Suprapubic skin (tissue), 4 donors: ENCODE data around the gene CERS4. TPM values are rescaled to one million over a fixed set of nuclear protein-coding genes. Genes with fewer than 3 reads are reported as not detected.

ENCODE experiments used
- DNase-seq, 2 donors: peaks; one replicate each; pipeline ENCODE4 v3.0.0-alpha.2; 2019; ENCODE audit warnings: low spot score in 2 of 2
- H3K27ac ChIP-seq: fragments of 200-600 bp; sonication (generic); one replicate; pipeline ENCODE4 v1.5.1; 2019
- H3K27me3 ChIP-seq: fragments of 200-600 bp; sonication (generic); one replicate; pipeline ENCODE4 v1.5.1; 2019
- H3K36me3 ChIP-seq: fragments of 200-600 bp; sonication (generic); one replicate; pipeline ENCODE4 v1.5.1; 2019
- H3K4me1 ChIP-seq: fragments of 200-600 bp; sonication (generic); one replicate; pipeline ENCODE4 v1.5.1; 2019
- H3K4me3 ChIP-seq: fragments of 200-600 bp; sonication (generic); one replicate; pipeline ENCODE4 v1.5.1; 2019; ENCODE audit warnings: mild to moderate bottlenecking
- H3K9me3 ChIP-seq: fragments of 200-600 bp; sonication (generic); one replicate; pipeline ENCODE4 v1.5.1; 2019
- EP300 ChIP-seq: sonication (generic); formaldehyde crosslinking; IDR thresholded peaks from one replicate; pipeline ENCODE4 v1.6.1; 2017; ENCODE audit warnings: antibody characterized with exemption
- POLR2A ChIP-seq, 2 donors: fragments of 450-650 bp; IDR thresholded peaks; one replicate each; pipeline ENCODE4 v1.6.1; 2017; ENCODE audit warnings: antibody characterized with exemption in 2 of 2, mild to moderate bottlenecking in 2 of 2, moderate library complexity in 2 of 2
- POLR2AphosphoS5 ChIP-seq, 3 donors: sonication (generic); formaldehyde crosslinking; IDR thresholded peaks; one replicate each; pipeline ENCODE4 v1.6.1; 2017; ENCODE audit warnings: antibody characterized with exemption in 3 of 3
- WGBS: methylation state at CpG from one replicate; pipeline ENCODE4 v1.1.5; 2018; 5-methylcytosine and 5-hydroxymethylcytosine counted together
- total RNA-seq, 4 donors: library from RNA; depleted of rRNA; stranded (reverse); fragments of >200 nt; gene quantifications; one replicate each; pipeline ENCODE4 v1.1.0, GENCODE V29; 2016
- TF ChIP-seq, protein P1 (sequence below), 2 donors: fragments of 200-600 bp in 1 of 2; fragments of 450-650 bp in 1 of 2; sonication (generic) in 1 of 2; IDR thresholded peaks; one replicate each; pipeline ENCODE4 v1.5.1; 2016 to 2019; ENCODE audit warnings: antibody characterized with exemption in 2 of 2, mild to moderate bottlenecking in 1 of 2, moderate library complexity in 1 of 2

The CERS4 gene
- total RNA-seq, 4 donors from 2014 or later, result 84.6 to 132 (median 118) TPM

DNA sequence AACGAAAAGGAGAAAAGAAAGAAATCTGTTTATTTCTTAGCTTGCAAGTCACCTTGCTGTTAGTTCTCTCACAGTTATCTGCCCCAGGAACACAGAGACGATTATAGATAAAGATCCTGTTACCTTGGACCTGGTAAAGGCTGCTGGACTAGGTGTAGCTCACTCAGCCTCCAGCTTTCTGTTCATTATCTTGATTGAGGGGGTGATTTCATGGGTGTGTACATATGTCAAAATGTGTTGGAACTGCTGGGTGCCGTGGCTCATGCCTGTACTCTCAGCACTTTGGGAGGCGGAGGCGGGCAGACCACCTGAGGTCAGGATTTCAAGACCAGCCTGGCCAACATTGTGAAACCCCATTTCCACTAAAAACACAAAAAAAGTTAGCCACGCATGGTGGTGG, 27.9 kb downstream of the CERS4 start:
- Histone ChIP-seq H3K27ac (peak overlapping the region; percentile 76), H3K9me3 (no peaks in the 10 kb centered on the region), H3K4me1 (peaks cover 42% of the 10 kb centered on the region), H3K27me3 (no peaks in the 10 kb centered on the region), H3K36me3 (no peaks in the 10 kb centered on the region), H3K4me3 (no peak overlapping the region)
- 57% methylated on average over 6 of the region's 6 CpGs for WGBS
- no peak for DNase-seq
- TF ChIP-seq, protein P1, sequence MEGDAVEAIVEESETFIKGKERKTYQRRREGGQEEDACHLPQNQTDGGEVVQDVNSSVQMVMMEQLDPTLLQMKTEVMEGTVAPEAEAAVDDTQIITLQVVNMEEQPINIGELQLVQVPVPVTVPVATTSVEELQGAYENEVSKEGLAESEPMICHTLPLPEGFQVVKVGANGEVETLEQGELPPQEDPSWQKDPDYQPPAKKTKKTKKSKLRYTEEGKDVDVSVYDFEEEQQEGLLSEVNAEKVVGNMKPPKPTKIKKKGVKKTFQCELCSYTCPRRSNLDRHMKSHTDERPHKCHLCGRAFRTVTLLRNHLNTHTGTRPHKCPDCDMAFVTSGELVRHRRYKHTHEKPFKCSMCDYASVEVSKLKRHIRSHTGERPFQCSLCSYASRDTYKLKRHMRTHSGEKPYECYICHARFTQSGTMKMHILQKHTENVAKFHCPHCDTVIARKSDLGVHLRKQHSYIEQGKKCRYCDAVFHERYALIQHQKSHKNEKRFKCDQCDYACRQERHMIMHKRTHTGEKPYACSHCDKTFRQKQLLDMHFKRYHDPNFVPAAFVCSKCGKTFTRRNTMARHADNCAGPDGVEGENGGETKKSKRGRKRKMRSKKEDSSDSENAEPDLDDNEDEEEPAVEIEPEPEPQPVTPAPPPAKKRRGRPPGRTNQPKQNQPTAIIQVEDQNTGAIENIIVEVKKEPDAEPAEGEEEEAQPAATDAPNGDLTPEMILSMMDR (IDR thresholded peaks at IDR 0.05), result no peak
- TF ChIP-seq POLR2AphosphoS5 (IDR thresholded peaks at IDR 0.05) (no peak), EP300 (no peak), POLR2A (IDR thresholded peaks at IDR 0.05) (no peak)

DNA sequence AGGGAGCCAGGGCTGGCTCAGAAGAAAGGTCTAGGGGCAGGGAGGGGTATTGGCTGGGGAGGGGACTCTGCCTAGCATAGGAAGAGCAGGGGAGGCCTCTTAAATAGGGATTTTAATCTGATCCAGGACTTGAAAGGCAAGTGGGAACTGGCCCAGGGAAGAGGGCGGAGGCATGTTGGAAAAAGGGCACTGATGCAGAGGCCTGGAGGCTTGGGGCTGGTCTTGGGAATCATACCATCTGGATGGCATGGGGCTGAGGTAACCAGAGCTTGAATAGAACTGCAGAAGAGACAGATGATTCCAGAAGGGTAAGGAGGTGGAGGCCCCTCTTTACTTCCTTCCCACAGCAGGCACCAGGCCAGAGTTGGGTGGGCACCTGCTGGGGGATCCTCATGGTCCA, 29.1 kb downstream of the CERS4 start:
- H3K4me3 ChIP-seq, result no peak overlapping the region
- no peaks in the 10 kb centered on the region for H3K27me3 ChIP-seq
- DNase-seq, result no peak
- H3K36me3 ChIP-seq, result no peaks in the 10 kb centered on the region
- H3K9me3 ChIP-seq, result no peaks in the 10 kb centered on the region
- TF ChIP-seq POLR2AphosphoS5 (IDR thresholded peaks at IDR 0.05) (no peak), EP300 (no peak), POLR2A (IDR thresholded peaks at IDR 0.05) (no peak)
- TF ChIP-seq, protein P1 (IDR thresholded peaks at IDR 0.05), result no peak
- H3K27ac ChIP-seq, result peak overlapping the region; percentile 76
- peaks cover 42% of the 10 kb centered on the region for H3K4me1 ChIP-seq
- WGBS, result 65% methylated on average over 1 of the region's 1 CpG

DNA sequence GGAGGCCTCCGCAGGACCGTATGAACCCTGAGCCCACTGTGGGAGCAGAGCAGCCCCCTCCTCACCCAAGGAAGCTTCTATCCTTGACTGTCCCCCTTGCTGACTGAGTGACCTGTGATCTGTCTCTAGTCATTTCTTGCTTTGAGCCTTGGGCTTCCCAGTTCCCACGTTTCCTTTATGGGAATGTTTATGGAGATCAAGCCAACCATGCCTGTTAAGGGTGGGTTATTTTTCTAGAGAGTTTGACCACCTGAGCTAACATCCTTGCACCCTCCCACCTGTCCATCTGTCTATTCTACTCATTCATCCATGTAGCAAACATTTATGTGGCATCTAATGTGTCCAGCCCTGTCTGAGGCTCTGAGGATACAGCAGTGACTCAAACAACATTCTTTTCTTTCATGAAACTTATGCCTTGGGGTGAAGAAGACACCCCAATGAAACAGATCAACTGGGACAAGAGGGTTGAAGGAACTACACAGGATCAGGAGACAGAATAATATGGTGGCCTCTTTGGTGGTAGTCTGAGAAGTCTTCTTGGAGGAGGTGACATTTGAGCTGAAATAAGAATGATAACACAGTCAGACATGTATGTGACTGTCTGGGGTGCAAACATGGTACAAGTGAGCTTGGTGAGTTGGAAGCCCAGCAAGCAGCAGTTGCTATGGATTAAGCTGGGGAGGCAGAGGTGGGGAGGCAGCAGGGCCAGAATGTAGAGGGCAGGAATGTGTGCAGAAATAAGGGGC, 30.5 kb downstream of the CERS4 start:
- H3K4me1 ChIP-seq, result peaks cover 42% of the 10 kb centered on the region
- peak overlapping the region; percentile 45 for H3K27ac ChIP-seq
- H3K36me3 ChIP-seq, result no peaks in the 10 kb centered on the region
- no peaks in the 10 kb centered on the region for H3K9me3 ChIP-seq
- WGBS, result 92% methylated on average over 3 of the region's 3 CpGs
- no peaks in the 10 kb centered on the region for H3K27me3 ChIP-seq
- no peak overlapping the region for H3K4me3 ChIP-seq
- TF ChIP-seq POLR2A (IDR thresholded peaks at IDR 0.05), result no peak
- no peak for TF ChIP-seq POLR2AphosphoS5 (IDR thresholded peaks at IDR 0.05)
- TF ChIP-seq, protein P1 (IDR thresholded peaks at IDR 0.05), result no peak
- TF ChIP-seq EP300, result no peak
- no peak for DNase-seq

- WGBS, result 15% methylated on average over 13 of the region's 17 CpGs
- H3K36me3 ChIP-seq, result no peaks in the 10 kb centered on the region
- H3K4me1 ChIP-seq, result peaks cover 42% of the 10 kb centered on the region
- DNase-seq, result peak; percentile 85 to 87
- H3K27me3 ChIP-seq, result no peaks in the 10 kb centered on the region
- H3K9me3 ChIP-seq, result no peaks in the 10 kb centered on the region
- no peak overlapping the region for H3K4me3 ChIP-seq
- peak overlapping the region; percentile 60 for H3K27ac ChIP-seq
- TF ChIP-seq POLR2A (IDR thresholded peaks at IDR 0.05), result no peak
- TF ChIP-seq, protein P1 (IDR thresholded peaks at IDR 0.05), result no peak
- peak in 1 of 3 donors; percentile 67 for TF ChIP-seq POLR2AphosphoS5 (IDR thresholded peaks at IDR 0.05)
Measured at GRCh38 chr19:8240274-8241229, 31.4 kb downstream of the CERS4 start.

GRCh38 chr19:8241646-8242045, 32.5 kb downstream of the CERS4 start:
- WGBS, result 84% methylated on average over 4 of the region's 4 CpGs
- H3K9me3 ChIP-seq, result no peaks in the 10 kb centered on the region

More at GRCh38 chr19:8241646-8242045, 32.5 kb downstream of the CERS4 start:
- Histone ChIP-seq H3K4me3 (no peak overlapping the region), H3K27me3 (no peaks in the 10 kb centered on the region), H3K36me3 (no peaks in the 10 kb centered on the region), H3K4me1 (peaks cover 42% of the 10 kb centered on the region), H3K27ac (no peak overlapping the region)
- TF ChIP-seq POLR2AphosphoS5 (IDR thresholded peaks at IDR 0.05), result no peak
- no peak for TF ChIP-seq EP300
- TF ChIP-seq, protein P1 (IDR thresholded peaks at IDR 0.05), result no peak
- no peak for TF ChIP-seq POLR2A (IDR thresholded peaks at IDR 0.05)
- DNase-seq, result no peak
